Measurements from ENCODE around the gene STXBP2. TPM values are rescaled to one million over a fixed set of nuclear protein-coding genes. Genes with fewer than 3 reads are reported as not detected.

Gene STXBP2
- total and polyA plus RNA-seq, 2 experiments from 2014 or later, result 58.6 to 142 TPM

DNA sequence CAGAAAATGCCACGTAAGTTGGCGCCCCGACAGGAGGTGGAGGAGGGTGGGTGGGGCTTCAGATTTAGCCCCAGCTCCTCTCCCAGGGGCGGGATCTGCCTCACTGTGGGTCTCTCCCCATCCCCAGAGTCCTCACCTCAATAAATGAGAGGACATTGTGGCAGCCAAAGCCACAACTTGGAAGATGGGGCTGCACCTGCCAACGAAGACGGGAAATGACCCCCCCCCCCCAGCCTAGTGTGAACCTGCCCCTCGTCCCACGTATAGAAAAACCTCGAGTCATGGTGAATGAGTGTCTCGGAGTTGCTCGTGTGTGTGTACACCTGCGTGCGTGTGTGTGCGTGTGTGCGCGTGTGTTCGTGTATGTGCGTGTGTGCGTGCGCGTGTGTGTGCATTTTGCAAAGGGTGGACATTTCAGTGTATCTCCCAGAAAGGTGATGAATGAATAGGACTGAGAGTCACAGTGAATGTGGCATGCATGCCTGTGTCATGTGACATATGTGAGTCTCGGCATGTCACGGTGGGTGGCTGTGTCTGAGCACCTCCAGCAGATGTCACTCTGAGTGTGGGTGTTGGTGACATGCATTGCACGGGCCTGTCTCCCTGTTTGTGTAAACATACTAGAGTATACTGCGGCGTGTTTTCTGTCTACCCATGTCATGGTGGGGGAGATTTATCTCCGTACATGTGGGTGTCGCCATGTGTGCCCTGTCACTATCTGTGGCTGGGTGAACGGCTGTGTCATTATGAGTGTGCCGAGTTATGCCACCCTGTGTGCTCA lies 42.3 kb downstream of the STXBP2 start:
- WGBS (ENCODE audit: low lambda C conversion rate, missing lambda C conversion rate), result 75% methylated on average over 30 of the region's 30 CpGs
- no peaks in the 10 kb centered on the region for H3K9me2 ChIP-seq (replicated peaks; ENCODE audit: insufficient read depth)
- no peaks in the 10 kb centered on the region for H3K9me3 ChIP-seq (ENCODE audit: low read depth)
- H3K36me3 ChIP-seq (replicated peaks; ENCODE audit: insufficient read depth, low read depth), result no peaks in the 10 kb centered on the region
- H3K4me2 ChIP-seq, result no peak overlapping the region
- H3K4me3 ChIP-seq, result no peak overlapping the region
- H4K20me1 ChIP-seq (ENCODE audit: insufficient read depth, poor library complexity, severe bottlenecking), result no peaks in the 10 kb centered on the region
- peaks cover 14% of the 10 kb centered on the region for H3K79me2 ChIP-seq
- no peaks in the 10 kb centered on the region for H3K4me1 ChIP-seq (ENCODE audit: insufficient read depth)
- no peak overlapping the region for H2AFZ ChIP-seq
- peaks cover 5% of the 10 kb centered on the region for H3K27me3 ChIP-seq
- TF ChIP-seq EZH2phosphoT487 (IDR thresholded peaks at IDR 0.05; ENCODE audit: low read depth, severe bottlenecking, unreplicated experiment) (no peak), EZH2 (IDR thresholded peaks at IDR 0.05; ENCODE audit: borderline replicate concordance) (no peak)
- TF ChIP-seq, protein P1, sequence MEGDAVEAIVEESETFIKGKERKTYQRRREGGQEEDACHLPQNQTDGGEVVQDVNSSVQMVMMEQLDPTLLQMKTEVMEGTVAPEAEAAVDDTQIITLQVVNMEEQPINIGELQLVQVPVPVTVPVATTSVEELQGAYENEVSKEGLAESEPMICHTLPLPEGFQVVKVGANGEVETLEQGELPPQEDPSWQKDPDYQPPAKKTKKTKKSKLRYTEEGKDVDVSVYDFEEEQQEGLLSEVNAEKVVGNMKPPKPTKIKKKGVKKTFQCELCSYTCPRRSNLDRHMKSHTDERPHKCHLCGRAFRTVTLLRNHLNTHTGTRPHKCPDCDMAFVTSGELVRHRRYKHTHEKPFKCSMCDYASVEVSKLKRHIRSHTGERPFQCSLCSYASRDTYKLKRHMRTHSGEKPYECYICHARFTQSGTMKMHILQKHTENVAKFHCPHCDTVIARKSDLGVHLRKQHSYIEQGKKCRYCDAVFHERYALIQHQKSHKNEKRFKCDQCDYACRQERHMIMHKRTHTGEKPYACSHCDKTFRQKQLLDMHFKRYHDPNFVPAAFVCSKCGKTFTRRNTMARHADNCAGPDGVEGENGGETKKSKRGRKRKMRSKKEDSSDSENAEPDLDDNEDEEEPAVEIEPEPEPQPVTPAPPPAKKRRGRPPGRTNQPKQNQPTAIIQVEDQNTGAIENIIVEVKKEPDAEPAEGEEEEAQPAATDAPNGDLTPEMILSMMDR (IDR thresholded peaks at IDR 0.05; ENCODE audit: poor library complexity), result no peak
- no peak overlapping the region for H3K27ac ChIP-seq
- DNase-seq (ENCODE audit: low spot score), result no peak

GRCh38 chr19:7679771-7680605 lies 43.1 kb downstream of the STXBP2 start:
- Histone ChIP-seq H3K27ac (no peak overlapping the region), H3K9me3 (ENCODE audit: low read depth) (no peaks in the 10 kb centered on the region), H3K36me3 (replicated peaks; ENCODE audit: insufficient read depth, low read depth) (no peaks in the 10 kb centered on the region), H3K4me3 (no peak overlapping the region), H3K4me1 (ENCODE audit: insufficient read depth) (no peaks in the 10 kb centered on the region), H3K27me3 (peaks cover 5% of the 10 kb centered on the region), H3K79me2 (peaks cover 14% of the 10 kb centered on the region), H2AFZ (peak overlapping the region; percentile 91), H4K20me1 (ENCODE audit: insufficient read depth, poor library complexity, severe bottlenecking) (no peaks in the 10 kb centered on the region), H3K9me2 (replicated peaks; ENCODE audit: insufficient read depth) (no peaks in the 10 kb centered on the region), H3K4me2 (peak overlapping the region; percentile 86)
- no peak for TF ChIP-seq EZH2phosphoT487 (IDR thresholded peaks at IDR 0.05; ENCODE audit: low read depth, severe bottlenecking, unreplicated experiment)
- TF ChIP-seq, protein P1 (IDR thresholded peaks at IDR 0.05; ENCODE audit: poor library complexity), result no peak
- no peak for TF ChIP-seq EZH2 (IDR thresholded peaks at IDR 0.05; ENCODE audit: borderline replicate concordance)
- no peak for DNase-seq (ENCODE audit: low spot score)
- WGBS (ENCODE audit: low lambda C conversion rate, missing lambda C conversion rate), result 57% methylated on average over 22 of the region's 22 CpGs

GRCh38 chr19:7680606-7681339 lies 43.9 kb downstream of the STXBP2 start, which contains the start of gene TRAPPC5:
Gene TRAPPC5 (plus strand): TSS chr19:7680833. CDS start chr19:7682254, 1,421 bp downstream.
- Histone ChIP-seq H3K4me1 (ENCODE audit: insufficient read depth) (no peaks in the 10 kb centered on the region), H3K9me3 (ENCODE audit: low read depth) (no peaks in the 10 kb centered on the region), H3K27me3 (peaks cover 5% of the 10 kb centered on the region), H3K27ac (peak within 1 kb of the TSS; percentile 66), H4K20me1 (ENCODE audit: insufficient read depth, poor library complexity, severe bottlenecking) (no peaks in the 10 kb centered on the region), H3K9me2 (replicated peaks; ENCODE audit: insufficient read depth) (no peaks in the 10 kb centered on the region), H3K36me3 (replicated peaks; ENCODE audit: insufficient read depth, low read depth) (no peaks in the 10 kb centered on the region), H3K4me2 (peak within 1 kb of the TSS; percentile 99), H2AFZ (peak within 1 kb of the TSS; percentile 100), H3K4me3 (peak within 1 kb of the TSS; percentile 92), H3K79me2 (peaks cover 14% of the 10 kb centered on the region)
- TF ChIP-seq EZH2phosphoT487 (IDR thresholded peaks at IDR 0.05; ENCODE audit: low read depth, severe bottlenecking, unreplicated experiment), result no peak
- TF ChIP-seq, protein P1 (IDR thresholded peaks at IDR 0.05; ENCODE audit: poor library complexity), result peak; percentile 87
- no peak for TF ChIP-seq EZH2 (IDR thresholded peaks at IDR 0.05; ENCODE audit: borderline replicate concordance)
- 1% methylated on average over 49 of the region's 79 CpGs for WGBS (ENCODE audit: low lambda C conversion rate, missing lambda C conversion rate)
- DNase-seq (ENCODE audit: low spot score), result peak; percentile 95
